Naive thymus-derived CD4-positive, alpha-beta T cell (primary cell): Measurements from ENCODE around the gene GLRA1. TPM values are rescaled to one million over a fixed set of nuclear protein-coding genes. Genes with fewer than 3 reads are reported as not detected.

ENCODE experiments used
- ATAC-seq: fragments of 150-1000 bp; cut with Tn5 transposase; 2 replicates; pipeline ENCODE4 v1.10.0; 2021; ENCODE audit warnings: mild to moderate bottlenecking, moderate library complexity
- CTCF ChIA-PET: fragments of 350-600 bp; sonication (Branson Sonifier 250); formaldehyde crosslinking; loops from one replicate; lab custom pipeline; 2021; ENCODE audit warnings: antibody characterized with exemption; lab: Charles Lee
- POLR2A ChIA-PET: fragments of 350-600 bp; sonication (Branson Sonifier 250); formaldehyde crosslinking; loops from one replicate; lab custom pipeline; 2021; ENCODE audit warnings: antibody characterized with exemption, inconsistent platforms; lab: Charles Lee
- DNase-seq, 9 donors: peaks; one replicate each; pipeline versions ENCODE4 v3.0.0 to v3.0.0-alpha.2; 2020 to 2022; ENCODE audit warnings: mixed read lengths in 1 of 9
- H3K27ac ChIP-seq: one replicate; pipeline ENCODE4 v1.7.0; 2013; ENCODE audit warnings: mild to moderate bottlenecking, low read depth, low read length, moderate library complexity
- H3K27me3 ChIP-seq, 2 donors: one replicate each; pipeline ENCODE4 v1.7.0; 2013; ENCODE audit warnings: low read length in 2 of 2, mild to moderate bottlenecking in 2 of 2, moderate library complexity in 2 of 2; ENCODE audit not compliant: control insufficient read depth in 2 of 2, insufficient read depth in 2 of 2
- H3K36me3 ChIP-seq, 3 experiments: 1 replicate in 2 of 3; 2 replicates in 1 of 3; pipeline ENCODE4 v1.7.0; 2013; ENCODE audit warnings: low read length in 3 of 3, mild to moderate bottlenecking in 3 of 3, moderate library complexity in 1 of 3; ENCODE audit not compliant: insufficient read depth in 3 of 3, control insufficient read depth in 2 of 3
- H3K4me1 ChIP-seq, 2 donors: one replicate each; pipeline ENCODE4 v1.7.0; 2013; ENCODE audit warnings: low read length in 2 of 2, mild to moderate bottlenecking in 2 of 2, moderate library complexity in 1 of 2; ENCODE audit not compliant: control insufficient read depth in 2 of 2, insufficient read depth in 2 of 2
- H3K4me3 ChIP-seq: 2 replicates; pipeline ENCODE4 v1.7.0; 2013; ENCODE audit warnings: mild to moderate bottlenecking, low read length
- H3K9me3 ChIP-seq, 3 experiments: 1 replicate in 2 of 3; 2 replicates in 1 of 3; pipeline ENCODE4 v1.7.0; 2013; ENCODE audit warnings: low read length in 3 of 3; ENCODE audit not compliant: control insufficient read depth in 2 of 3
- H3K27ac Mint-ChIP-seq, 9 donors: one replicate each; pipeline ENCODE4 v1.8.0; 2020 to 2022; ENCODE audit warnings: mixed read lengths in 9 of 9, mild to moderate bottlenecking in 8 of 9, moderate library complexity in 5 of 9, inconsistent platforms in 2 of 9
- H3K27me3 Mint-ChIP-seq, 5 donors: one replicate each; pipeline ENCODE4 v1.8.0; 2021 to 2022; ENCODE audit warnings: mixed read lengths in 5 of 5, mild to moderate bottlenecking in 1 of 5
- H3K36me3 Mint-ChIP-seq, 5 donors: one replicate each; pipeline ENCODE4 v1.8.0; 2020 to 2022; ENCODE audit warnings: mixed read lengths in 5 of 5, mild to moderate bottlenecking in 3 of 5, inconsistent platforms in 1 of 5
- H3K4me1 Mint-ChIP-seq, 7 donors: one replicate each; pipeline ENCODE4 v1.8.0; 2020 to 2022; ENCODE audit warnings: mixed read lengths in 7 of 7, mild to moderate bottlenecking in 3 of 7, inconsistent platforms in 1 of 7
- H3K4me3 Mint-ChIP-seq, 10 donors: one replicate each; pipeline ENCODE4 v1.8.0; 2020 to 2022; ENCODE audit warnings: mild to moderate bottlenecking in 10 of 10, mixed read lengths in 10 of 10, moderate library complexity in 6 of 10, inconsistent platforms in 2 of 10
- H3K9me3 Mint-ChIP-seq, 11 donors: one replicate each; pipeline ENCODE4 v1.8.0; 2020 to 2022; ENCODE audit warnings: mixed read lengths in 11 of 11, mild to moderate bottlenecking in 4 of 11, inconsistent platforms in 1 of 11, moderate library complexity in 1 of 11
- intact Hi-C, 2 donors: fragments of 100-400 bp; cut with micrococcal nuclease; formaldehyde crosslinking; loops; one replicate each; pipeline ENCODE4 v1.15.1; 2023
- polyA plus RNA-seq, 2 donors: library from polyadenylated mRNA; unstranded; fragments of 300-500 nt; fragmentation: Illumina TruSeq; gene quantifications; one replicate each; pipeline ENCODE4 v1.2.3, GENCODE V29; 2021
- total RNA-seq, 6 experiments: library from RNA in 5 of 6; stranded (reverse) in 5 of 6; gene quantifications; 1 replicate in 5 of 6; 2 replicates in 1 of 6; pipeline ENCODE4 v1.2.3 and lab custom pipeline; 2021 to 2026

GLRA1 gene
- total and polyA plus RNA-seq, 7 experiments from 2014 or later = not detected

DNA sequence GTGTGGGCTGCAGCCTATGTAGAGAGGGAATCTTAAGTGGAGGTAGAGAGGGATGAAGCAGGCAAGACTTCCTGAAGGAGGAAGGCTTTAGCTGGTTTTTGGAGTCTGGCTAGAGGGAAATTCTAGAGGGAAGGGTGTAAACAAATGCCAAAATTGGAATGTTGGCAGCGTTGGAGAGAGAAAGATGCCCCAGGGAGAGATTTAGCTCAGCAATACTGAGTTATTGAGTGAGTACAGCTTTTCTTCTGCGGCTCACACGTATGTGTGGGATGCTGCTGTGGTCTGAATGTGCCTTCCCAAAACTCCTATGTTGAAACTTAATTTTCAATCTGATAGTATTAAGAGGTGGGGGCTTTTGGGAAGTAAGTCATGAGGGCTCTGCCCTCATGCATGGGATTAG is 24.5 kb upstream of the GLRA1 start:
- CTCF ChIA-PET = no interaction called here
- no peak for DNase-seq
- H3K27me3 Mint-ChIP-seq = peaks cover 4 to 18% (median 9%) of the 10 kb centered on the region in 5 donors
- H3K9me3 Mint-ChIP-seq = peaks cover 0 to 2% (median 0%) of the 10 kb centered on the region in 11 donors
- Histone ChIP-seq H3K27ac (no peak overlapping the region), H3K27me3 (no peaks in the 10 kb centered on the region), H3K4me1 (no peaks in the 10 kb centered on the region), H3K36me3 (no peaks in the 10 kb centered on the region), H3K4me3 (no peak overlapping the region), H3K9me3 (no peaks in the 10 kb centered on the region)
- no peak overlapping the region for H3K4me3 Mint-ChIP-seq
- no peaks in the 10 kb centered on the region for H3K36me3 Mint-ChIP-seq
- H3K4me1 Mint-ChIP-seq = peaks cover 0 to 45% (median 28%) of the 10 kb centered on the region in 7 donors
- H3K27ac Mint-ChIP-seq = no peak overlapping the region
- POLR2A ChIA-PET = no interaction called here
- ATAC-seq = no peak
- intact Hi-C loops = no loop called here

DNA sequence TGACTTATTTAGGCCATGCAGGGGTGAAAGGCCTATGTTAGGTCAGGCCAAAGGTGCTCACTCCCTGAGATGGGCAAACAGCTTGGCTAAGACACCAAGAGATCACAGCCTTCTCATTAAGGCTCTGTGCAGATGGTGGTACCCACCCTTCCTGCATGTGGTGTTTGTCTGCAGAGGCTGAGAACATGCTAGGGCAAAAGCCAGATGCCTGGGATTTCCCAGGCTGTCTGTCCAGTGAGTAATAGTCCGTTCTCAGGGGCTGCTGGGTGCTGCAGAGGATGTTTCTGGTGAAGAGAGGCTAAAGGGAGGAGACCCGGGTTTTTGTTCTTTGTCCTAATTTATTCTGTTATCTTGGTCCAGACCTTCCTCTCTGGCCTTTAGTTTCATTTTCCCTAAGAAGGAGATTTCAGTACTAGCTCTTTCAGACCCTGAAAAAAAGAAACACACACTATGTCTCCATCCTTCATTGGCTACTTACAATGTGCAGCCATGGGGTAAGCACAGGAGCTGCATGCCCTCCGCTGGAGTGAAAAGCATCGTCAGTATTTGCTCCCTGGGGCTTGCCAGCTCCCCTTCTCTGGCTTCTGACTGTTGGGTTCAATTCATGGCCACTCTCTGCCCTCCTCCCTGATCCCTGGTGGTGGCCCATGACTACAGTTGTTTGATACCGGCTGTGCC is 23.4 kb upstream of the GLRA1 start:
- Mint-ChIP-seq H3K36me3 (no peaks in the 10 kb centered on the region), H3K9me3 (peaks cover 0 to 2% (median 0%) of the 10 kb centered on the region in 11 donors), H3K4me1 (peaks cover 0 to 36% (median 20%) of the 10 kb centered on the region in 7 donors), H3K27me3 (peaks cover 4 to 18% (median 9%) of the 10 kb centered on the region in 5 donors), H3K4me3 (no peak overlapping the region), H3K27ac (no peak overlapping the region)
- DNase-seq (no peak), ATAC-seq (no peak)
- Histone ChIP-seq H3K27ac (no peak overlapping the region), H3K4me1 (no peaks in the 10 kb centered on the region), H3K36me3 (no peaks in the 10 kb centered on the region), H3K9me3 (no peaks in the 10 kb centered on the region), H3K4me3 (no peak overlapping the region), H3K27me3 (no peaks in the 10 kb centered on the region)
- CTCF ChIA-PET = no interaction called here
- intact Hi-C loops = no loop called here
- POLR2A ChIA-PET = no interaction called here

DNA sequence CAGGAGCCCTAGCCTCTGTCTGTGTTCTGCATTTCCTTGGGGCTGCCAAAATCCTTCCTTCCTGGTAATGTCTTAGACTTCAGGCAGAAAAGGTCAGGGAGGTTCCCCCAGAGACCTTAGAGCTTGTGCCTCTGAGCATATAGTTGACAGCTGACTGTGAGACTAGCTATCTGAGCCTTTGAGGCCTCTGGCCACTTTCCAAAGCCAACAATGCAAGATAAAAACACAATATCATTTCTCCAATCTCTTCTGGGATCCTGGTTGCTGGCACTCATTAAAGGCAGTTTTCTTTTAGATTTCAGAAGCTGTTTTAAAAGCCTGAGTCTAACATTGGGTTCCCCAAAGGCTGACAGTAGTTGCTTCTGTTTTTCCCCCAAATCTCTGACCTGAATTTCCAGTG is 13.2 kb upstream of the GLRA1 start:
- H3K4me3 Mint-ChIP-seq = no peak overlapping the region
- DNase-seq = no peak
- peaks cover 0 to 11% (median 3%) of the 10 kb centered on the region in 5 donors for H3K36me3 Mint-ChIP-seq
- Histone ChIP-seq H3K9me3 (no peaks in the 10 kb centered on the region), H3K36me3 (no peaks in the 10 kb centered on the region), H3K4me3 (no peak overlapping the region), H3K4me1 (no peaks in the 10 kb centered on the region), H3K27me3 (no peaks in the 10 kb centered on the region), H3K27ac (no peak overlapping the region)
- CTCF ChIA-PET = no interaction called here
- peaks cover 0 to 3% (median 0%) of the 10 kb centered on the region in 7 donors for H3K4me1 Mint-ChIP-seq
- no peak for ATAC-seq
- H3K27me3 Mint-ChIP-seq = peaks cover 0 to 14% (median 0%) of the 10 kb centered on the region in 5 donors
- POLR2A ChIA-PET = no interaction called here
- no peak overlapping the region for H3K27ac Mint-ChIP-seq
- intact Hi-C loops = no loop called here
- H3K9me3 Mint-ChIP-seq = peaks cover 2 to 18% (median 13%) of the 10 kb centered on the region in 11 donors

DNA sequence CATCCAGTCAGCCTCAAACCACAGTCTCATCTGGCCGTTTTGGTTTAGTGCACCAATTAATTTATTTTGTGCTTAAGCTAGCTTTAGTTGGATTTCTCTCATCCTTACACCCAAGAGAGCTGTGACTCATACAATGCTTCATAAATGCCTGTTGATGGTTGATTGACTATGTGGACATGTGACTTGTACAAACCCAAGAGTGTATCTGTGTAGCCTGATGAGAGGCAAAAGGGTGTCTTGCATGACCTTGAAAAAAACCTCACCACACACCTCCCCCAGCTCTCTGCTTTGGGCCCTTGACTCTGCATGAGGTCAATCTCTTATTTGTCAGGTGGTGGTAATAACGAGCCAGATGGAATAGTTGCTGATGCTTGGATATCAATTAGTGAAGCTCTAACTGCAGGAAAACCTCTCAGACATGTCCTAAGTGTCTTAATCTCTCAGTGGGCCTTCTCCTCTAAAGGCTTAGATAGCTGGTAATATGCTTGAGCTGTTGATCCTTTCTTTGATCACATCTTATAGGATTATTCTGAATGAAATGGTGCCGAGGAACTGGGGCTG is 10.6 kb upstream of the GLRA1 start:
- H3K9me3 ChIP-seq = peaks cover 0 to 12% (median 11%) of the 10 kb centered on the region in 3 experiments
- CTCF ChIA-PET = no interaction called here
- peaks cover 0 to 12% (median 4%) of the 10 kb centered on the region in 5 donors for H3K36me3 Mint-ChIP-seq
- H3K4me3 ChIP-seq = no peak overlapping the region
- H3K27ac ChIP-seq = no peak overlapping the region
- H3K9me3 Mint-ChIP-seq = peaks cover 11 to 38% (median 24%) of the 10 kb centered on the region in 11 donors
- no peaks in the 10 kb centered on the region for H3K4me1 ChIP-seq
- intact Hi-C loops = no loop called here
- ATAC-seq (no peak), DNase-seq (no peak)
- H3K4me1 Mint-ChIP-seq = peaks cover 0 to 1% (median 0%) of the 10 kb centered on the region in 7 donors
- H3K27me3 ChIP-seq = no peaks in the 10 kb centered on the region
- H3K4me3 Mint-ChIP-seq = no peak overlapping the region
- POLR2A ChIA-PET = no interaction called here
- H3K27me3 Mint-ChIP-seq = peaks cover 0 to 14% (median 0%) of the 10 kb centered on the region in 5 donors
- no peaks in the 10 kb centered on the region for H3K36me3 ChIP-seq
- H3K27ac Mint-ChIP-seq = no peak overlapping the region

DNA sequence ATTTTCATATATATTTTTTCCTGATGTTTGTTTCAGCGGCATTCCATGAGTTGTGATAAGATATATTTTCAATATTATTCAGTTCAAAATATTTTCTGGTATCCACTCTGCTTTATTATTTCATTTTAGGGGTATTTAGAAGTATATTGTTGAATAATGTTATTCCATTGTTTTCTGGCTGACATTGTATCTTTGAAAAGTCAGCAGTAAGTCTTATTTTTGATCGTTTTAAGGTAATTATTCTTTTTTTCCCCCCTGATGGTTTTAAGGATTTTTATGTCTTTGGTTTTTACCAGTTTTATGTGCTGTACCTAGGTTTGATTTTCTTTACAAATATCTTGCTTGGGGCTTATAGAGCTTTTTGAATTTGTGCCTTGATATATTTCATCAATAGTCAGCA is 6.6 kb upstream of the GLRA1 start:
- Histone ChIP-seq H3K4me3 (no peak overlapping the region), H3K36me3 (no peaks in the 10 kb centered on the region), H3K4me1 (no peaks in the 10 kb centered on the region), H3K27me3 (peaks cover 0 to 1% of the 10 kb centered on the region in 2 donors), H3K27ac (no peak overlapping the region), H3K9me3 (peaks cover 0 to 12% (median 11%) of the 10 kb centered on the region in 3 experiments)
- H3K36me3 Mint-ChIP-seq = peaks cover 0 to 16% (median 4%) of the 10 kb centered on the region in 5 donors
- POLR2A ChIA-PET = no interaction called here
- peaks cover 11 to 53% (median 25%) of the 10 kb centered on the region in 11 donors for H3K9me3 Mint-ChIP-seq
- H3K27me3 Mint-ChIP-seq = peaks cover 0 to 28% (median 20%) of the 10 kb centered on the region in 5 donors
- intact Hi-C loops = no loop called here
- ATAC-seq = no peak
- CTCF ChIA-PET = no interaction called here
- peaks cover 0 to 1% (median 0%) of the 10 kb centered on the region in 7 donors for H3K4me1 Mint-ChIP-seq
- no peak for DNase-seq
- H3K4me3 Mint-ChIP-seq = no peak overlapping the region
- H3K27ac Mint-ChIP-seq = no peak overlapping the region

DNA sequence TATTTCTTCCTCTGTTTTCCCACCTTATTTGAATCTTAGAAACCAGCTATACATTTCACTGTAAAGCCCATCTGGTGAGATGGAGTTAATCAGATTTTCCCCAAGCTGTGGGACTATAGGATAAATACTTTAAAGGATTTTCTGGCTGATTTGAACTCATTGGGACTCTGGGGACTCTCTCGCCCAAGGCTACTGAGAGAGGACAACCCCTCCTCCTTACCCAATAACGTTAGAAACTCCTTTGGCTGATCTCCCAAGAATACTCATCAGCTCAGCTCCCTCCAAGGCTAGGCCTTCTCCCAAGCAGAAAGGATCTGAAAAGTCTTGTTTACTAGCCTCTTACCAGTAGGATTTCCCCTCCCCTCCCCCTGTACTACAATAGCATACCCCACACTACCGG is 1.5 kb upstream of the GLRA1 start:
- peaks cover 0 to 1% (median 0%) of the 10 kb centered on the region in 3 experiments for H3K9me3 ChIP-seq
- H3K36me3 Mint-ChIP-seq = peaks cover 0 to 5% (median 3%) of the 10 kb centered on the region in 5 donors
- peaks cover 0 to 39% (median 12%) of the 10 kb centered on the region in 11 donors for H3K9me3 Mint-ChIP-seq
- DNase-seq (no peak), ATAC-seq (no peak)
- peaks cover 19 to 68% (median 45%) of the 10 kb centered on the region in 5 donors for H3K27me3 Mint-ChIP-seq
- H3K27ac Mint-ChIP-seq = no peak overlapping the region
- ChIA-PET CTCF (no interaction called here), POLR2A (no interaction called here)
- H3K27ac ChIP-seq = no peak overlapping the region
- no peak overlapping the region for H3K4me3 Mint-ChIP-seq
- intact Hi-C loops = no loop called here
- H3K4me3 ChIP-seq = no peak overlapping the region
- H3K4me1 ChIP-seq = no peaks in the 10 kb centered on the region
- peaks cover 0 to 10% of the 10 kb centered on the region in 2 donors for H3K27me3 ChIP-seq
- H3K36me3 ChIP-seq = no peaks in the 10 kb centered on the region
- peaks cover 0 to 7% (median 0%) of the 10 kb centered on the region in 7 donors for H3K4me1 Mint-ChIP-seq
